AG20443 (cell line): ENCODE results near the gene TPRG1.

ENCODE experiments used
- DNase-seq: peaks from one replicate; pipeline ENCODE4 v3.0.0; 2012; ENCODE audit warnings: low spot score, mixed read lengths

Gene TPRG1

GRCh38 chr3:189355481-189356201, 183.9 kb downstream of the TPRG1 start:
- peak; percentile 57 for DNase-seq

- no peak for DNase-seq
Observed at GRCh38 chr3:189360291-189360690, 188.5 kb downstream of the TPRG1 start.

DNA sequence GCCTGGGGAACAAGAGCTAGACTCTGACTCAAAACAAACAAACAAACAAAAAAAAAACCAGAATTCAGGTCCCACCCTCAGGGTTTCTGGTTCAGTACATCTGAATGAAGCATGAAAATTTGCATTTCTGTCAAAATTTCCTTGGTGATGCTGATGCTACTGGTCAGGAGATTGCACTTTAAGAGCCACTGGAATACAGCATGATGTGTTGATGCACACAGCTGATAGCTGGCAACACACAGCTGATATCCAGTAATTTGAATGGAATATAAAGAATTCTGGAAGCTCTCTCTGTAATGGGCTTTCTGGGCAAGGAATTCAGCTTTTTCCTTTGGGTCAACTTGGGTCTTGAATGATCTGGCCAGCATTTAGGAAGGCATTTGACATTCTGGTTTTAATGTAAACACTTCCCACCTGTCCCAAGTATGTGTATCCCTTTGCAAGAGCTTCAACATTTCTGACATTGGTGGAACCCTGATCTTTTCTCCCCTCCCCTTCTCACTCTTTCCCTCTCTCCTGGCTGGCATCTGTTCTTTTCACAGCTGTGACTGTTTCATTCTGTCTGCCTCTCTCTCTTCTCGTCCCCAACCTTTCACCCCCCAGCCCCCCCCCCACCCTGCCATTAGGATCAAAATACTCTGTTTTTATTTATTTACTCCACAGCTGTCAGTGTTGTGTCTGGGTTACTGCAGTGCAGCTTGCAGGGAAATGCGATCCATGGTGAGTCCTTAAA, 189.5 kb downstream of the TPRG1 start:
- DNase-seq: no peak

- DNase-seq: peak; percentile 25
Observed at GRCh38 chr3:189363590-189364255, 192.0 kb downstream of the TPRG1 start.

GRCh38 chr3:189365609-189366564, 194.1 kb downstream of the TPRG1 start:
- DNase-seq: peak; percentile 43

DNA sequence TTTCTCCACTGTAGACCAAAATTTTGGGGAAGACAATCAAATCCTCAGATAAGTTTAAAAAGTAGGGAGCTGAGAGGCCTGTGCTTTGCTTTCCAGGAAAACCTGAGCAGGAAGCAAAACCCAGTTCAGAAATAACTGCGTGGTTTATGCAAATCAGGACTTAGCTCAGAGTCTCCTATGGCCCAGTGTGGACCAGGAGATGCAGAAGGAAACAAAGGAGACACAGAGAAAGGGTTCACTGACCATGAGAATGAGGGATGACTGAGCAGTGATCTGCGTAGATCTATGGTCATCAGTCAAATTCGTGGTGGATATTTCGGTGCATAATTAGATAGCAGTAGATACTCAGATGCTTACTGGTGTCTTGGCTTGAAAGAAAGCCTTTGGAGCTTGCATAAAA, 196.6 kb downstream of the TPRG1 start:
- no peak for DNase-seq

DNA sequence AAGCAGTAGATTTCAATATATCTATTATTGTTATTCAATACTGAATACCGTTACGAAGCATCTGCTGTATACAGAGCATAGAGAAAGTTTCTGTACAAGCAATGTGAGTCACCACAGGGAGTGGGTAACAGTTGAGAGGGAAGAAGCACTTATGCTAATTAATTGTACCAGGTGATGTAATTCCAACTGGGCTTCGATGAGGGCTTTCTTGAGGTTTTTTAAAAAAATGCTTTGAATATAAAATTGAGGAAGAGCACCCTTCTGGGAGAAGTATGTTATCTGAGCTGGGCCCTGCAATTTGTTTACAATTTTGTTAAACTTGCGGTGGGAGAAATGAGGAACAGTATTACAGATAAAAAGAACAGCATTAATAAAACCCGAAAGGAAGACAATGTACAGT, 197.9 kb downstream of the TPRG1 start:
- no peak for DNase-seq

DNA sequence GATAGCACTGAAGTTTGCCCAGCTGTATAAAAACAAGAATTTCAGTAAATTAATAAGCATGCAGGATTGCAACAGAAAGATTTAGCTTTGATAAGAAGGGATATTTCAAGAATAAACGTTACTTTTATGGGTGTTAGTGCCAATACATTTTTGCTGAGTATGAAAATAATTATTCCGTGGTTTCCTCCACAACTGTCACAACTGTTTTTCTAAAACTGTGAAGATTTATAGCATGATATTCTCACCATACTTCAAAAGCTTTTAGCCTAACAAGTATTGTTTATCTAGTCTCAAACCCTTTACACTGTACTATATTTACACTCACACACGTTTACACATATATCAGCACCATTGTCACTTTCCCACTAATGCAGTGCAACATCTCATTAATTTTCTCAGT, 200.5 kb downstream of the TPRG1 start:
- DNase-seq: no peak
